GM23338 (cell line): ENCODE data around the gene KISS1. TPM values are rescaled to one million over a fixed set of nuclear protein-coding genes. Genes with fewer than 3 reads are reported as not detected.

Experiments used
- ATAC-seq: fragments of 200-7000 bp; cut with Tn5 transposase; 3 replicates; pipeline ENCODE4 v1.9.1; 2020
- DNase-seq: peaks from one replicate; pipeline ENCODE4 v3.0.0-alpha.2; 2015; ENCODE audit warnings: low spot score
- H2AFZ ChIP-seq: fragments of 200-600 bp; sonication (generic); 2 replicates; pipeline ENCODE4 v1.8.0; 2016; ENCODE audit warnings: antibody characterized with exemption, mild to moderate bottlenecking, moderate library complexity
- H3F3A ChIP-seq: fragments of 200-600 bp; sonication (generic); replicated peaks from 2 replicates; pipeline ENCODE4 v1.8.0; 2017; ENCODE audit warnings: antibody characterized with exemption, mixed run types, low read depth
- H3K27ac ChIP-seq: fragments of 200-600 bp; sonication (generic); 2 replicates; pipeline ENCODE4 v1.6.1; 2016; ENCODE audit warnings: low read depth
- H3K27me3 ChIP-seq: fragments of 200-600 bp; sonication (generic); 2 replicates; pipeline ENCODE4 v1.8.0; 2016; ENCODE audit warnings: mild to moderate bottlenecking, mixed run types, moderate library complexity; ENCODE audit not compliant: insufficient read depth
- H3K36me3 ChIP-seq: fragments of 200-600 bp; sonication (generic); 2 replicates; pipeline ENCODE4 v1.8.0; 2016; ENCODE audit warnings: mild to moderate bottlenecking; ENCODE audit not compliant: insufficient read depth
- H3K4me1 ChIP-seq: fragments of 200-600 bp; sonication (generic); 2 replicates; pipeline ENCODE4 v1.8.0; 2016; ENCODE audit warnings: mild to moderate bottlenecking, moderate library complexity; ENCODE audit not compliant: insufficient read depth
- H3K4me2 ChIP-seq: fragments of 200-600 bp; sonication (generic); 2 replicates; pipeline ENCODE4 v1.7.1; 2017; ENCODE audit warnings: mixed run types
- H3K4me3 ChIP-seq: fragments of 200-600 bp; sonication (generic); 2 replicates; pipeline ENCODE4 v1.6.1; 2016; ENCODE audit warnings: mixed run types
- H3K79me2 ChIP-seq: fragments of 200-600 bp; sonication (generic); replicated peaks from 2 replicates; pipeline ENCODE4 v1.8.0; 2017; ENCODE audit warnings: mild to moderate bottlenecking; ENCODE audit not compliant: insufficient read depth
- H3K9me2 ChIP-seq: fragments of 200-600 bp; sonication (generic); 2 replicates; pipeline ENCODE4 v1.8.0; 2017; ENCODE audit not compliant: insufficient read depth
- H4K20me1 ChIP-seq: fragments of 200-600 bp; sonication (generic); replicated peaks from 2 replicates; pipeline ENCODE4 v1.8.0; 2017; ENCODE audit warnings: mild to moderate bottlenecking; ENCODE audit not compliant: insufficient read depth
- H3K27ac Mint-ChIP-seq: 2 replicates; pipeline ENCODE4 v1.8.0; 2020; ENCODE audit warnings: inconsistent platforms, mild to moderate bottlenecking, moderate library complexity, mixed read lengths
- H3K27me3 Mint-ChIP-seq: 3 replicates; pipeline ENCODE4 v1.8.0; 2022; ENCODE audit warnings: low read depth, mild to moderate bottlenecking, moderate library complexity, mixed read lengths, inconsistent platforms; ENCODE audit not compliant: insufficient read depth, poor library complexity
- H3K36me3 Mint-ChIP-seq: 3 replicates; pipeline ENCODE4 v1.8.0; 2021; ENCODE audit warnings: low read depth, mild to moderate bottlenecking, inconsistent platforms, moderate library complexity, mixed read lengths
- H3K4me1 Mint-ChIP-seq: 3 replicates; pipeline ENCODE4 v1.8.0; 2020; ENCODE audit warnings: mild to moderate bottlenecking, inconsistent platforms, mixed read lengths
- H3K4me3 Mint-ChIP-seq: 3 replicates; pipeline ENCODE4 v1.8.0; 2021; ENCODE audit warnings: moderate library complexity, mild to moderate bottlenecking, inconsistent platforms, mixed read lengths
- H3K9me3 Mint-ChIP-seq: 3 replicates; pipeline ENCODE4 v1.8.0; 2020; ENCODE audit warnings: moderate library complexity, mild to moderate bottlenecking, inconsistent platforms, mixed read lengths
- CREB1 ChIP-seq: fragments of 250-450 bp; sonication (Bioruptor Pico); IDR thresholded peaks from 2 replicates; pipeline ENCODE4 v1.5.0; 2020; ENCODE audit warnings: low read depth, mild to moderate bottlenecking, moderate library complexity
- CTCF ChIP-seq, 2 experiments: fragments of 200-600 bp in 1 of 2; sonication (generic) in 1 of 2; conservative IDR thresholded peaks; 2 replicates each; pipeline versions ENCODE4 v1.5.1 to v1.6.1; 2016 to 2017; ENCODE audit warnings: antibody characterized with exemption in 2 of 2, low read depth in 2 of 2, mild to moderate bottlenecking in 2 of 2, moderate library complexity in 1 of 2
- ETS1 ChIP-seq: IDR thresholded peaks from 2 replicates; pipeline ENCODE4 v1.6.1; 2016; ENCODE audit warnings: antibody characterized with exemption
- EZH2 ChIP-seq: fragments of 200-600 bp; sonication (generic); IDR thresholded peaks from one replicate; pipeline ENCODE4 v1.8.0; 2017; ENCODE audit warnings: antibody characterized with exemption, mild to moderate bottlenecking, low read depth; ENCODE audit not compliant: unreplicated experiment
- EZH2phosphoT487 ChIP-seq: fragments of 200-600 bp; sonication (generic); IDR thresholded peaks from one replicate; pipeline ENCODE4 v1.8.1; 2018; ENCODE audit warnings: antibody characterized with exemption; ENCODE audit not compliant: unreplicated experiment
- JUNB ChIP-seq: IDR thresholded peaks from one replicate; pipeline ENCODE4 v1.6.1; 2016; ENCODE audit warnings: antibody characterized with exemption; ENCODE audit not compliant: unreplicated experiment
- NANOG ChIP-seq: IDR thresholded peaks from 2 replicates; pipeline ENCODE4 v1.6.1; 2016; ENCODE audit warnings: antibody characterized with exemption, borderline replicate concordance
- POLR2AphosphoS5 ChIP-seq: IDR thresholded peaks from 2 replicates; pipeline ENCODE4 v1.6.1; 2016; ENCODE audit warnings: antibody characterized with exemption, low read depth
- STAT1 ChIP-seq: IDR thresholded peaks from one replicate; pipeline ENCODE4 v1.6.1; 2016; ENCODE audit warnings: antibody characterized with exemption; ENCODE audit not compliant: unreplicated experiment
- ZNF114 ChIP-seq: fragments of 250-450 bp; sonication (Bioruptor Pico); IDR thresholded peaks from 2 replicates; pipeline ENCODE4 v1.5.0; 2020; ENCODE audit warnings: mild to moderate bottlenecking, moderate library complexity
- ZNF331 ChIP-seq: fragments of 250-450 bp; sonication (Bioruptor Pico); IDR thresholded peaks from 2 replicates; pipeline ENCODE4 v1.5.0; 2020; ENCODE audit warnings: low read depth, mild to moderate bottlenecking, moderate library complexity
- polyA plus RNA-seq: library from polyadenylated mRNA; unstranded; fragments of >200 nt; fragmentation: Nextera tagmentation; extraction: Ambion mirVana; gene quantifications from 2 replicates; pipeline ENCODE4 v1.2.1, GENCODE V29; 2016
- total RNA-seq: library from RNA; depleted of rRNA; stranded (reverse); fragments of >200 nt; shearing (Covaris generic); gene quantifications from 2 replicates; pipeline ENCODE4 v1.2.3, GENCODE V29; 2014
- TF ChIP-seq, protein P1 (sequence below): fragments of 250-450 bp; sonication (Bioruptor Pico); IDR thresholded peaks from 2 replicates; pipeline ENCODE4 v1.5.0; 2020; ENCODE audit warnings: mild to moderate bottlenecking, moderate library complexity
- TF ChIP-seq, protein P2 (sequence below): IDR thresholded peaks from one replicate; pipeline ENCODE4 v1.6.1; 2018; ENCODE audit warnings: antibody characterized with exemption; ENCODE audit not compliant: unreplicated experiment

The KISS1 gene
- total and polyA plus RNA-seq, 2 experiments from 2014 or later, result not detected

- H3K4me3 ChIP-seq, result no peak overlapping the region
- H2AFZ ChIP-seq, result no peak overlapping the region
- H3K27ac Mint-ChIP-seq, result no peak overlapping the region
- H3K36me3 ChIP-seq, result no peaks in the 10 kb centered on the region
- ATAC-seq (no peak), DNase-seq (no peak)
- no peaks in the 10 kb centered on the region for H3K36me3 Mint-ChIP-seq
- no peaks in the 10 kb centered on the region for H4K20me1 ChIP-seq
- H3K4me3 Mint-ChIP-seq, result no peak overlapping the region
- no peaks in the 10 kb centered on the region for H3K9me3 Mint-ChIP-seq
- no peaks in the 10 kb centered on the region for H3K79me2 ChIP-seq
- no peaks in the 10 kb centered on the region for H3K9me2 ChIP-seq
- peaks cover 5% of the 10 kb centered on the region for H3K4me1 ChIP-seq
- H3K27me3 ChIP-seq, result peaks cover 16% of the 10 kb centered on the region; the same call in 1 of the 2 replicates
- H3K4me1 Mint-ChIP-seq, result peaks cover 12% of the 10 kb centered on the region
- TF ChIP-seq, protein P1, sequence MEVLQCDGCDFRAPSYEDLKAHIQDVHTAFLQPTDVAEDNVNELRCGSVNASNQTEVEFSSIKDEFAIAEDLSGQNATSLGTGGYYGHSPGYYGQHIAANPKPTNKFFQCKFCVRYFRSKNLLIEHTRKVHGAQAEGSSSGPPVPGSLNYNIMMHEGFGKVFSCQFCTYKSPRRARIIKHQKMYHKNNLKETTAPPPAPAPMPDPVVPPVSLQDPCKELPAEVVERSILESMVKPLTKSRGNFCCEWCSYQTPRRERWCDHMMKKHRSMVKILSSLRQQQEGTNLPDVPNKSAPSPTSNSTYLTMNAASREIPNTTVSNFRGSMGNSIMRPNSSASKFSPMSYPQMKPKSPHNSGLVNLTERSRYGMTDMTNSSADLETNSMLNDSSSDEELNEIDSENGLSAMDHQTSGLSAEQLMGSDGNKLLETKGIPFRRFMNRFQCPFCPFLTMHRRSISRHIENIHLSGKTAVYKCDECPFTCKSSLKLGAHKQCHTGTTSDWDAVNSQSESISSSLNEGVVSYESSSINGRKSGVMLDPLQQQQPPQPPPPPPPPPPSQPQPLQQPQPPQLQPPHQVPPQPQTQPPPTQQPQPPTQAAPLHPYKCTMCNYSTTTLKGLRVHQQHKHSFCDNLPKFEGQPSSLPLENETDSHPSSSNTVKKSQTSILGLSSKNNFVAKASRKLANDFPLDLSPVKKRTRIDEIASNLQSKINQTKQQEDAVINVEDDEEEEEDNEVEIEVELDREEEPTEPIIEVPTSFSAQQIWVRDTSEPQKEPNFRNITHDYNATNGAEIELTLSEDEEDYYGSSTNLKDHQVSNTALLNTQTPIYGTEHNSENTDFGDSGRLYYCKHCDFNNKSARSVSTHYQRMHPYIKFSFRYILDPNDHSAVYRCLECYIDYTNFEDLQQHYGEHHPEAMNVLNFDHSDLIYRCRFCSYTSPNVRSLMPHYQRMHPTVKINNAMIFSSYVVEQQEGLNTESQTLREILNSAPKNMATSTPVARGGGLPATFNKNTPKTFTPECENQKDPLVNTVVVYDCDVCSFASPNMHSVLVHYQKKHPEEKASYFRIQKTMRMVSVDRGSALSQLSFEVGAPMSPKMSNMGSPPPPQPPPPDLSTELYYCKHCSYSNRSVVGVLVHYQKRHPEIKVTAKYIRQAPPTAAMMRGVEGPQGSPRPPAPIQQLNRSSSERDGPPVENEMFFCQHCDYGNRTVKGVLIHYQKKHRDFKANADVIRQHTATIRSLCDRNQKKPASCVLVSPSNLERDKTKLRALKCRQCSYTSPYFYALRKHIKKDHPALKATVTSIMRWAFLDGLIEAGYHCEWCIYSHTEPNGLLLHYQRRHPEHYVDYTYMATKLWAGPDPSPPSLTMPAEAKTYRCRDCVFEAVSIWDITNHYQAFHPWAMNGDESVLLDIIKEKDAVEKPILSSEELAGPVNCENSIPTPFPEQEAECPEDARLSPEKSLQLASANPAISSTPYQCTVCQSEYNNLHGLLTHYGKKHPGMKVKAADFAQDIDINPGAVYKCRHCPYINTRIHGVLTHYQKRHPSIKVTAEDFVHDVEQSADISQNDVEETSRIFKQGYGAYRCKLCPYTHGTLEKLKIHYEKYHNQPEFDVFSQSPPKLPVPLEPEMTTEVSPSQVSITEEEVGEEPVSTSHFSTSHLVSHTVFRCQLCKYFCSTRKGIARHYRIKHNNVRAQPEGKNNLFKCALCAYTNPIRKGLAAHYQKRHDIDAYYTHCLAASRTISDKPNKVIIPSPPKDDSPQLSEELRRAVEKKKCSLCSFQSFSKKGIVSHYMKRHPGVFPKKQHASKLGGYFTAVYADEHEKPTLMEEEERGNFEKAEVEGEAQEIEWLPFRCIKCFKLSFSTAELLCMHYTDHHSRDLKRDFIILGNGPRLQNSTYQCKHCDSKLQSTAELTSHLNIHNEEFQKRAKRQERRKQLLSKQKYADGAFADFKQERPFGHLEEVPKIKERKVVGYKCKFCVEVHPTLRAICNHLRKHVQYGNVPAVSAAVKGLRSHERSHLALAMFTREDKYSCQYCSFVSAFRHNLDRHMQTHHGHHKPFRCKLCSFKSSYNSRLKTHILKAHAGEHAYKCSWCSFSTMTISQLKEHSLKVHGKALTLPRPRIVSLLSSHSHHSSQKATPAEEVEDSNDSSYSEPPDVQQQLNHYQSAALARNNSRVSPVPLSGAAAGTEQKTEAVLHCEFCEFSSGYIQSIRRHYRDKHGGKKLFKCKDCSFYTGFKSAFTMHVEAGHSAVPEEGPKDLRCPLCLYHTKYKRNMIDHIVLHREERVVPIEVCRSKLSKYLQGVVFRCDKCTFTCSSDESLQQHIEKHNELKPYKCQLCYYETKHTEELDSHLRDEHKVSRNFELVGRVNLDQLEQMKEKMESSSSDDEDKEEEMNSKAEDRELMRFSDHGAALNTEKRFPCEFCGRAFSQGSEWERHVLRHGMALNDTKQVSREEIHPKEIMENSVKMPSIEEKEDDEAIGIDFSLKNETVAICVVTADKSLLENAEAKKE (CRISPR knock-in tag), result no peak
- TF ChIP-seq, protein P2, sequence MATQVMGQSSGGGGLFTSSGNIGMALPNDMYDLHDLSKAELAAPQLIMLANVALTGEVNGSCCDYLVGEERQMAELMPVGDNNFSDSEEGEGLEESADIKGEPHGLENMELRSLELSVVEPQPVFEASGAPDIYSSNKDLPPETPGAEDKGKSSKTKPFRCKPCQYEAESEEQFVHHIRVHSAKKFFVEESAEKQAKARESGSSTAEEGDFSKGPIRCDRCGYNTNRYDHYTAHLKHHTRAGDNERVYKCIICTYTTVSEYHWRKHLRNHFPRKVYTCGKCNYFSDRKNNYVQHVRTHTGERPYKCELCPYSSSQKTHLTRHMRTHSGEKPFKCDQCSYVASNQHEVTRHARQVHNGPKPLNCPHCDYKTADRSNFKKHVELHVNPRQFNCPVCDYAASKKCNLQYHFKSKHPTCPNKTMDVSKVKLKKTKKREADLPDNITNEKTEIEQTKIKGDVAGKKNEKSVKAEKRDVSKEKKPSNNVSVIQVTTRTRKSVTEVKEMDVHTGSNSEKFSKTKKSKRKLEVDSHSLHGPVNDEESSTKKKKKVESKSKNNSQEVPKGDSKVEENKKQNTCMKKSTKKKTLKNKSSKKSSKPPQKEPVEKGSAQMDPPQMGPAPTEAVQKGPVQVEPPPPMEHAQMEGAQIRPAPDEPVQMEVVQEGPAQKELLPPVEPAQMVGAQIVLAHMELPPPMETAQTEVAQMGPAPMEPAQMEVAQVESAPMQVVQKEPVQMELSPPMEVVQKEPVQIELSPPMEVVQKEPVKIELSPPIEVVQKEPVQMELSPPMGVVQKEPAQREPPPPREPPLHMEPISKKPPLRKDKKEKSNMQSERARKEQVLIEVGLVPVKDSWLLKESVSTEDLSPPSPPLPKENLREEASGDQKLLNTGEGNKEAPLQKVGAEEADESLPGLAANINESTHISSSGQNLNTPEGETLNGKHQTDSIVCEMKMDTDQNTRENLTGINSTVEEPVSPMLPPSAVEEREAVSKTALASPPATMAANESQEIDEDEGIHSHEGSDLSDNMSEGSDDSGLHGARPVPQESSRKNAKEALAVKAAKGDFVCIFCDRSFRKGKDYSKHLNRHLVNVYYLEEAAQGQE, result no peak
- no peak for TF ChIP-seq JUNB
- no peak for TF ChIP-seq ETS1
- TF ChIP-seq EZH2, result no peak
- TF ChIP-seq CREB1 (CRISPR knock-in tag), result no peak
- no peak for TF ChIP-seq POLR2AphosphoS5
- no peak for TF ChIP-seq ZNF331 (CRISPR knock-in tag)
- no peak for TF ChIP-seq STAT1
- TF ChIP-seq NANOG, result no peak
- TF ChIP-seq EZH2phosphoT487, result no peak
- TF ChIP-seq CTCF (conservative IDR thresholded peaks at IDR 0.05; ENCODE audit: low read depth in 2 of 2), result no peak
- TF ChIP-seq ZNF114 (CRISPR knock-in tag), result no peak
- no peaks in the 10 kb centered on the region for H3F3A ChIP-seq
- H3K27ac ChIP-seq, result no peak overlapping the region
- H3K4me2 ChIP-seq, result no peak overlapping the region
- peaks cover 21% of the 10 kb centered on the region for H3K27me3 Mint-ChIP-seq
These were observed 40.4 kb downstream of the KISS1 start for GRCh38 chr1:204155881-204156280.
